ENCODE data around the gene CDH13.

Gene CDH13

GRCh38 chr16:83201748-83202147 is 575.0 kb downstream of the CDH13 start:
- no peak for DNase-seq

GRCh38 chr16:83205896-83206295 is 579.1 kb downstream of the CDH13 start:
- DNase-seq = no peak

- DNase-seq = no peak
These were observed 579.7 kb downstream of the CDH13 start for GRCh38 chr16:83206426-83206825.

GRCh38 chr16:83211711-83212110 is 584.9 kb downstream of the CDH13 start:
- DNase-seq = no peak

- no peak for DNase-seq
These were observed 585.6 kb downstream of the CDH13 start for GRCh38 chr16:83212301-83212841.

GRCh38 chr16:83214671-83215070 is 587.9 kb downstream of the CDH13 start:
- DNase-seq = no peak

GRCh38 chr16:83215406-83216001 is 588.7 kb downstream of the CDH13 start:
- peak; percentile 18 for DNase-seq

- DNase-seq = no peak
These were observed 592.5 kb downstream of the CDH13 start for GRCh38 chr16:83219285-83219684.

- DNase-seq = peak; percentile 3
These were observed 593.3 kb downstream of the CDH13 start for GRCh38 chr16:83220066-83220465.

- no peak for DNase-seq
These were observed 597.9 kb downstream of the CDH13 start for GRCh38 chr16:83224642-83225041.

- no peak for DNase-seq
These were observed 600.6 kb downstream of the CDH13 start for GRCh38 chr16:83227336-83227735.

GRCh38 chr16:83231729-83232128 is 605.0 kb downstream of the CDH13 start:
- no peak for DNase-seq

- no peak for DNase-seq
These were observed 606.4 kb downstream of the CDH13 start for GRCh38 chr16:83233153-83233552.

- no peak for DNase-seq
These were observed 612.4 kb downstream of the CDH13 start for GRCh38 chr16:83238949-83239691.

GRCh38 chr16:83244057-83244456 is 617.3 kb downstream of the CDH13 start:
- no peak for DNase-seq

- no peak for DNase-seq
These were observed 618.3 kb downstream of the CDH13 start for GRCh38 chr16:83245061-83245460.

- no peak for DNase-seq
These were observed 621.1 kb downstream of the CDH13 start for GRCh38 chr16:83247767-83248372.

GRCh38 chr16:83248735-83249463 is 622.1 kb downstream of the CDH13 start:
- no peak for DNase-seq

- no peak for DNase-seq
These were observed 626.8 kb downstream of the CDH13 start for GRCh38 chr16:83253521-83253920.

- no peak for DNase-seq
These were observed 631.7 kb downstream of the CDH13 start for GRCh38 chr16:83258366-83258928.

GRCh38 chr16:83266848-83267553 is 640.2 kb downstream of the CDH13 start:
- DNase-seq = no peak

GRCh38 chr16:83268169-83268568 is 641.4 kb downstream of the CDH13 start:
- DNase-seq = no peak

All from inflammatory macrophage treated with lipopolysaccharide for 4 hours (primary cell).